ENCODE data around the gene TAF12. TPM values are rescaled to one million over a fixed set of nuclear protein-coding genes. Genes with fewer than 3 reads are reported as not detected.

TAF12 gene
- total RNA-seq, 1 donor from 2014 or later: 28.2 TPM

DNA sequence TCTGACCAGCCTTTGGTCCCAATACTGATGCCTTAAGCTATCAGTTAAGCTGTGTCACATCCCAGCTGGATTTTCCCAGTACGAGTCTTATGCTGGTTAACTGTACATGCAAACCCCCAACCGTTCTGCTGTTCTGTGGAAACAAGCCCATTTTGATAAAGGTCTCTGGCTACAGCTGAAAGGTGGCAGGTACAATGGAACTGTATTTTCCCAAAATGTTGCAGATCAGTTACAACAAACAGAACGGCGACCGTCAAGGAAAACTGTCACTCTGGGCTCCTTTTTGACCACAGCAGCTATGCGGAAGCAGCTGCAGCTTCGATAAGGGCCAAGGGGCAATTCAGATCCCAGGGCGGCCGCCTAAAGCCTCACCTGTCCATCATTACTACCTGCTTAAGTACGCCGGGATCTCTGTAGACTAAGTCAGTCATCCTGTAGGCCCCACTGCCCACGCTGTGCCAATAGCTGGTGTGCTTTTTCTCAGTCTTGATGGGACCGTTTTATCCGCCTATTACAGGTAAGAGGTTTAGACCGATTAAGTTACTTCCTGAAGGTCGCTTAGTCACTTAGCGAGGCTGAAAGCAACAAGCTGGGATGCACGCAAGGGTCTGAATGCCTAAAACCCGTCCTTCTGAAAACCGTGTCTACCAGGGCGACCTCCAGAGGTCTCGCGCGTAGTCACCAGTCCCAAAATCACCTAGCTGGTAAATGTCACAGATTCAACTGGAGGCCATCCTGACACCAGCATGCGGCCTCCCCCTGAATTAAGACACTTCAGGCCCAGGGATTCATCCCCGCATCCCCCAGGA, 61.9 kb downstream of the TAF12 start:
- intact Hi-C loops (cut with micrococcal nuclease): no loop called here
- Histone ChIP-seq H3K4me3 (peak overlapping the region; percentile 98), H3K36me3 (peaks cover 38% of the 10 kb centered on the region), H3K27ac (replicated peaks) (peak overlapping the region; percentile 95), H3K9me3 (replicated peaks) (no peaks in the 10 kb centered on the region), H3K4me1 (peaks cover 43% of the 10 kb centered on the region), H3K27me3 (ENCODE audit: low read depth) (no peaks in the 10 kb centered on the region)
- TF ChIP-seq, protein P1, sequence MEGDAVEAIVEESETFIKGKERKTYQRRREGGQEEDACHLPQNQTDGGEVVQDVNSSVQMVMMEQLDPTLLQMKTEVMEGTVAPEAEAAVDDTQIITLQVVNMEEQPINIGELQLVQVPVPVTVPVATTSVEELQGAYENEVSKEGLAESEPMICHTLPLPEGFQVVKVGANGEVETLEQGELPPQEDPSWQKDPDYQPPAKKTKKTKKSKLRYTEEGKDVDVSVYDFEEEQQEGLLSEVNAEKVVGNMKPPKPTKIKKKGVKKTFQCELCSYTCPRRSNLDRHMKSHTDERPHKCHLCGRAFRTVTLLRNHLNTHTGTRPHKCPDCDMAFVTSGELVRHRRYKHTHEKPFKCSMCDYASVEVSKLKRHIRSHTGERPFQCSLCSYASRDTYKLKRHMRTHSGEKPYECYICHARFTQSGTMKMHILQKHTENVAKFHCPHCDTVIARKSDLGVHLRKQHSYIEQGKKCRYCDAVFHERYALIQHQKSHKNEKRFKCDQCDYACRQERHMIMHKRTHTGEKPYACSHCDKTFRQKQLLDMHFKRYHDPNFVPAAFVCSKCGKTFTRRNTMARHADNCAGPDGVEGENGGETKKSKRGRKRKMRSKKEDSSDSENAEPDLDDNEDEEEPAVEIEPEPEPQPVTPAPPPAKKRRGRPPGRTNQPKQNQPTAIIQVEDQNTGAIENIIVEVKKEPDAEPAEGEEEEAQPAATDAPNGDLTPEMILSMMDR (IDR thresholded peaks at IDR 0.05; ENCODE audit: borderline replicate concordance): no peak
- no peak for DNase-seq

DNA sequence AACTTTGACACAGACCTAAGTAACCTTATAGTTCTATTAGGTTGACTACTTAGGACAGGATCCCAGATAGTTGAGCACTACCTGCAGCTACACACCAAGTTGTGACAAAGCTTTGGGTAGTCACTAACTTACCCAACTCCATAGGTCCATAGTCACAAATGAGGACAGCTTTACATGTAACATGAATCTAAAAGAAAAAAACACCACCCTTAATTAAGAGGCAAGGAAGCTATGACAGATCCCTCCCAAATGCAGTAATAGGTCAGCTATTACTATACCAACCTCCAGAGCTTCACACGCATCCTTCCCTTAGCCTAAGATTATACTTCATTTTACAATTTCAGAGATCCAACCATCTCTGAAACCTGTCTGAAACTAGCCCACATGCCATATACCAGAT, 63.5 kb downstream of the TAF12 start:
- Histone ChIP-seq H3K4me3 (no peak overlapping the region), H3K27ac (replicated peaks) (no peak overlapping the region), H3K36me3 (peaks cover 47% of the 10 kb centered on the region), H3K9me3 (replicated peaks) (no peaks in the 10 kb centered on the region), H3K27me3 (ENCODE audit: low read depth) (no peaks in the 10 kb centered on the region), H3K4me1 (peaks cover 43% of the 10 kb centered on the region)
- TF ChIP-seq, protein P1 (IDR thresholded peaks at IDR 0.05; ENCODE audit: borderline replicate concordance): no peak
- no peak for DNase-seq
- intact Hi-C loops (cut with micrococcal nuclease): no loop called here

DNA sequence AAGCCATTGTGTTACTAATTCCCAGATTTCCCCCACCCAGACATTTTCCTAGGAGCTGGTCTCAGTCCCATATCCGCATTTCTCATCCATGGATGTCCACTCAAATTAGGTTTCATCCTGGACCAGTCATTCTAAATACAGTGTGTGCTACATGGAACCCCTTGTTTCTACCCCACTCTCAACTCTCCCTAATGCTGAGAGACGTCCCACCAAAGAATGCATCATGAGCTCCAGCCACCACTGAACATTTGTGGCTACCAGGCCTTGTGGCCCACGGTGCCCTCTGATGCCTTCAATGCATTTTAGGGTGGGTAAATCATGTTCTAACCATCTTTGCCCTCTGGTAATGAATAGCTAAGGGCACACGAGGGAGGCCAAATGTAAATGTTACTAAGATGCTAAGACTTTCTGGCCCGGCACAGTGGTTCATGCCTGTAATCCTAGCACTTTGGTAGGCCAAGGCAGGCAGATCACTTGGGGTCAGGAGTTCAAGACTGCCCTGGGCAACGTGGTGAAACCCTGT, 64.1 kb downstream of the TAF12 start:
- H3K4me1 ChIP-seq: peaks cover 43% of the 10 kb centered on the region
- peaks cover 54% of the 10 kb centered on the region for H3K36me3 ChIP-seq
- TF ChIP-seq, protein P1 (IDR thresholded peaks at IDR 0.05; ENCODE audit: borderline replicate concordance): no peak
- intact Hi-C loops (cut with micrococcal nuclease): no loop called here
- no peaks in the 10 kb centered on the region for H3K9me3 ChIP-seq (replicated peaks)
- no peak overlapping the region for H3K27ac ChIP-seq (replicated peaks)
- no peak overlapping the region for H3K4me3 ChIP-seq
- DNase-seq: no peak
- no peaks in the 10 kb centered on the region for H3K27me3 ChIP-seq (ENCODE audit: low read depth)

DNA sequence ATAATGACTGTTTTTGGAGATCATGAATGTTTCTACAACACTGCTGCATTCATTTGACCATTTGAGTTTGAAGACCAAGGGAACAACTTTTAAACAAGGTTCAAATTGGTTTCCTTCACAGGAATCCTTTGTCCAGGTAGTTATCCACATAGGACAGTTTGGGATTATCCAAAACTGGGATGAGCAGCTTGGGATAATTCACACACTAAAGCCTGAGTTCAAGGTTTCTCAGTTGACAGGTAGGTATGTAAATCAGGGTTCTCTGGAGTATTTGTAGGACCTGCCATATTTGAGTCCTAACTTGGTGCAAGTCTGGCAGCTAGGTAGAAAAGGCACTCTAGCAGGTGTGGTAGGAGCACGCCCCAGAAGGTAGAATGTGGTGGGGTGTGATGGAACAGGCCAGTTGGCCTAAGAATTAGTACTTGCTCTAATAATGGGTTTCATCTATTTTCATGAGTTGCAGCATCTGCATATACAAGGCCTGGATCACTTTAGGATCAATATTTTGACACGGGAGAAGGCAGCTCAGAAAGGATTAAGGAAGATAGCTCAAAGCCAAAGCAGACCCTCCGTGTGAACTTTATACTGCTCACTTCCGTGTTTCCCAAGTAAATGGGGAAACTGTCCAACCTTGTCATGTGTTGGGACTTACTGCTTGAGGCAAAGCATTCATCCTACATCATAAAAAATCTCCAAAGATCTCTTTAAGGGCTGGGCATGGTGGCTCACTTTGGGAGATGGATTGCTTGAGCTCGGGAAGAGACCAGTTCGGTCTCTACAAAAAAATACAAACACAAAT, 64.9 kb downstream of the TAF12 start:
- Histone ChIP-seq H3K9me3 (replicated peaks) (no peaks in the 10 kb centered on the region), H3K36me3 (peaks cover 60% of the 10 kb centered on the region), H3K4me1 (peaks cover 42% of the 10 kb centered on the region), H3K4me3 (no peak overlapping the region), H3K27me3 (ENCODE audit: low read depth) (no peaks in the 10 kb centered on the region), H3K27ac (replicated peaks) (no peak overlapping the region)
- no peak for DNase-seq
- intact Hi-C loops (cut with micrococcal nuclease): no loop called here
- TF ChIP-seq, protein P1 (IDR thresholded peaks at IDR 0.05; ENCODE audit: borderline replicate concordance): no peak

DNA sequence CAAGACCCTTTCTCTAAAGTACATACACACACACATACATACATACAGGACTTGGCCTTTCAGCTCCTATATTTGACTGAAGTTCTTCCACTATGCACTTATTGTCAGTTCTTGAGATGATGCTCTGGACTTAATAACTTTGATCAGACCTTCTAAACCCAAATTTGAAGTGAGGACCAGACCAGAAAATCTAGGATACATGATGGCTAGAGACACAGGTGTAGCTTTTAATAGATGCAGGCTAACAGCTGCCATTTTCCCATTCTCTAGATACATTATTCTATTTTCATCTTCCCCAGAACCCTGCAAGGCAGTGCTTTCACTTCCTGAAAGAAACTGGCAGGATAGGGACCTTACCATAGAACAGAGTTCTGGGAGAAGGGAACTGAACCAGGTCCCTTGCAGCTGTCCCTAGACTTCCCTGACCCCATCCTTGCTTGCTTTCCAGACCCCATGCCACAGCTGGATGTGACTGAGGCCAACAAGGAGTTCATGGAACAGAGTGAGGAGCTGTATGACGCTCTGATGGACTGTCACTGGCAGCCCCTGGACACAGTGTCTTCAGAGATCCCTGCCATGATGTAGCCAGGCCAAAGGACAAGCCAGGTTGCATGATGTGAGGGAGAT, 65.7 kb downstream of the TAF12 start:
- Histone ChIP-seq H3K9me3 (replicated peaks) (no peaks in the 10 kb centered on the region), H3K4me3 (no peak overlapping the region), H3K27ac (replicated peaks) (no peak overlapping the region), H3K27me3 (ENCODE audit: low read depth) (no peaks in the 10 kb centered on the region), H3K36me3 (peaks cover 68% of the 10 kb centered on the region), H3K4me1 (peaks cover 34% of the 10 kb centered on the region)
- TF ChIP-seq, protein P1 (IDR thresholded peaks at IDR 0.05; ENCODE audit: borderline replicate concordance): no peak
- DNase-seq: no peak
- intact Hi-C loops (cut with micrococcal nuclease): no loop called here

Measured in left ventricle myocardium inferior (tissue), 1 donor.